Adrenal gland (tissue), 12 donors: ENCODE results near the gene FAM83B. TPM values are rescaled to one million over a fixed set of nuclear protein-coding genes. Genes with fewer than 3 reads are reported as not detected.

Experiments
- DNase-seq, 7 donors: peaks; one replicate each; pipeline ENCODE4 v3.0.0-alpha.2; 2019 to 2020
- H3K27ac ChIP-seq, 5 donors: fragments of 200-600 bp; sonication (generic) in 4 of 5; 1 replicate in 3 of 5; 2 replicates in 2 of 5; pipeline versions ENCODE4 v1.5.1 to v1.8.0; 2016 to 2020; ENCODE audit warnings: mild to moderate bottlenecking in 1 of 5
- H3K27me3 ChIP-seq: fragments of 200-600 bp; 2 replicates; pipeline ENCODE4 v1.8.0; 2021
- H3K36me3 ChIP-seq, 2 donors: fragments of 200-600 bp; replicated peaks in 1 of 2; 1 replicate in 1 of 2; 2 replicates in 1 of 2; pipeline versions ENCODE4 v1.5.1 to v1.8.0; 2018 to 2022
- H3K4me1 ChIP-seq, 2 donors: fragments of 200-600 bp; replicated peaks in 1 of 2; 1 replicate in 1 of 2; 2 replicates in 1 of 2; pipeline versions ENCODE4 v1.5.1 to v1.8.0; 2018 to 2021
- H3K4me3 ChIP-seq, 4 donors: fragments of 200-600 bp; sonication (generic) in 3 of 4; one replicate each; pipeline ENCODE4 v1.5.1; 2016 to 2018
- H3K9me3 ChIP-seq, 3 donors: fragments of 200-600 bp; sonication (generic) in 1 of 3; replicated peaks in 1 of 3; 1 replicate in 2 of 3; 2 replicates in 1 of 3; pipeline versions ENCODE4 v1.5.1 to v1.8.0; 2016 to 2021
- POLR2A ChIP-seq, 2 donors: fragments of 450-650 bp; IDR thresholded peaks; one replicate each; pipeline ENCODE4 v1.6.1; 2017; ENCODE audit warnings: antibody characterized with exemption in 2 of 2, mild to moderate bottlenecking in 2 of 2, moderate library complexity in 1 of 2
- WGBS, 4 donors: extraction: QIAGEN DNeasy Blood & Tissue Kit in 2 of 4; methylation state at CpG; one replicate each; pipeline versions ENCODE4 v1.1.5 to v1.1.7; 2013 to 2017; 5-methylcytosine and 5-hydroxymethylcytosine counted together
- intact Hi-C, 2 donors: fragments of 100-400 bp; cut with DNase I; formaldehyde crosslinking; loops; one replicate each; pipeline versions ENCODE4 v1.14.1 to v1.15.0; 2022 to 2023
- polyA plus RNA-seq, 3 donors: library from polyadenylated mRNA; stranded (reverse); fragments of 200-250 nt in 2 of 3; fragments of 350-450 nt in 1 of 3; fragmentation: Illumina TruSeq in 1 of 3; extraction: RNeasy Lipid Tissue Mini Kit (QIAGEN cat#74804) in 1 of 3; gene quantifications; one replicate each; pipeline ENCODE4 v1.2.3, GENCODE V29; 2013 to 2014
- total RNA-seq, 9 donors: library from RNA; depleted of rRNA in 4 of 9; stranded (reverse); fragments of >200 nt in 4 of 9; fragments of 120-200 nt in 1 of 9; fragmentation: NEBNext Ultra II Directional in 1 of 9; extraction: Animal tissue kit (Norgen Biotek cat#: 25700) in 1 of 9; gene quantifications; one replicate each; pipeline versions ENCODE4 v1.1.0 to v1.2.4, GENCODE V29; 2013 to 2023
- TF ChIP-seq, protein P1 (sequence below), 6 experiments: fragments of 450-650 bp in 4 of 6; fragments of 200-600 bp in 2 of 6; sonication (generic) in 1 of 6; IDR thresholded peaks; 1 replicate in 5 of 6; 2 replicates in 1 of 6; pipeline versions ENCODE4 v1.5.1 to v1.8.0; 2016 to 2021; ENCODE audit warnings: antibody characterized with exemption in 6 of 6, mild to moderate bottlenecking in 2 of 6, moderate library complexity in 1 of 6
- donor health status: healthy with polysubstance abuse.
- donor health status: Bipolar disorder and iron deficiency.
- donor health status: DM: yes; HTN: yes; CAD: no.
- donor health status: DM: no; HTN: no; CAD: no.
- donor health status: DM: no; HTN: no; CAD: no.
- donor health status: DM: yes; HTN: yes; CAD: no.

Gene FAM83B
- total and polyA plus RNA-seq, 12 donors = not detected

DNA sequence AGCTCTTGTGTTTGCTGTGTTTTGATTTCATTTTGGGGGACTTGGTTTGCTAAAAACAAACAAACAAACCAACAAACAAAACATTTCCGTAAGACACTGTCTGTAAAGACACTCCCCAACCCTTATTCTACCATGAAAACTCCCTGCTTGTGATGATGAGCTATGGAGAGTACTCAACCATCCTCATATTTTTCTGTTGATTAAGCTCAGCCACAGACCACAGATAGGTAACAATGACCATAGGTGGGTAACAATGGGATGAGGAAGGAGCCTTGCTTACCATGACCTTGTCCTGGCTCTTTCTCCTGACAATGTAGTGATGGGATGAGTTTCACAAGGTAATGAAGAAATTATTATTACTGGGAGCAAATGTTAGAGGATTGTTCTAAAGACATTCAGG, 11.4 kb upstream of the FAM83B start:
- Histone ChIP-seq H3K4me3 (no peak overlapping the region), H3K4me1 (no peaks in the 10 kb centered on the region), H3K36me3 (no peaks in the 10 kb centered on the region), H3K27me3 (no peaks in the 10 kb centered on the region), H3K27ac (no peak overlapping the region), H3K9me3 (no peaks in the 10 kb centered on the region)
- no peak for TF ChIP-seq POLR2A (IDR thresholded peaks at IDR 0.05)
- TF ChIP-seq, protein P1, sequence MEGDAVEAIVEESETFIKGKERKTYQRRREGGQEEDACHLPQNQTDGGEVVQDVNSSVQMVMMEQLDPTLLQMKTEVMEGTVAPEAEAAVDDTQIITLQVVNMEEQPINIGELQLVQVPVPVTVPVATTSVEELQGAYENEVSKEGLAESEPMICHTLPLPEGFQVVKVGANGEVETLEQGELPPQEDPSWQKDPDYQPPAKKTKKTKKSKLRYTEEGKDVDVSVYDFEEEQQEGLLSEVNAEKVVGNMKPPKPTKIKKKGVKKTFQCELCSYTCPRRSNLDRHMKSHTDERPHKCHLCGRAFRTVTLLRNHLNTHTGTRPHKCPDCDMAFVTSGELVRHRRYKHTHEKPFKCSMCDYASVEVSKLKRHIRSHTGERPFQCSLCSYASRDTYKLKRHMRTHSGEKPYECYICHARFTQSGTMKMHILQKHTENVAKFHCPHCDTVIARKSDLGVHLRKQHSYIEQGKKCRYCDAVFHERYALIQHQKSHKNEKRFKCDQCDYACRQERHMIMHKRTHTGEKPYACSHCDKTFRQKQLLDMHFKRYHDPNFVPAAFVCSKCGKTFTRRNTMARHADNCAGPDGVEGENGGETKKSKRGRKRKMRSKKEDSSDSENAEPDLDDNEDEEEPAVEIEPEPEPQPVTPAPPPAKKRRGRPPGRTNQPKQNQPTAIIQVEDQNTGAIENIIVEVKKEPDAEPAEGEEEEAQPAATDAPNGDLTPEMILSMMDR (IDR thresholded peaks at IDR 0.05) = no peak
- intact Hi-C loops = no loop called here
- no peak for DNase-seq
- WGBS, 4 donors = 61 to 81% (median 75%) methylated on average over 1 of the region's 1 CpG

DNA sequence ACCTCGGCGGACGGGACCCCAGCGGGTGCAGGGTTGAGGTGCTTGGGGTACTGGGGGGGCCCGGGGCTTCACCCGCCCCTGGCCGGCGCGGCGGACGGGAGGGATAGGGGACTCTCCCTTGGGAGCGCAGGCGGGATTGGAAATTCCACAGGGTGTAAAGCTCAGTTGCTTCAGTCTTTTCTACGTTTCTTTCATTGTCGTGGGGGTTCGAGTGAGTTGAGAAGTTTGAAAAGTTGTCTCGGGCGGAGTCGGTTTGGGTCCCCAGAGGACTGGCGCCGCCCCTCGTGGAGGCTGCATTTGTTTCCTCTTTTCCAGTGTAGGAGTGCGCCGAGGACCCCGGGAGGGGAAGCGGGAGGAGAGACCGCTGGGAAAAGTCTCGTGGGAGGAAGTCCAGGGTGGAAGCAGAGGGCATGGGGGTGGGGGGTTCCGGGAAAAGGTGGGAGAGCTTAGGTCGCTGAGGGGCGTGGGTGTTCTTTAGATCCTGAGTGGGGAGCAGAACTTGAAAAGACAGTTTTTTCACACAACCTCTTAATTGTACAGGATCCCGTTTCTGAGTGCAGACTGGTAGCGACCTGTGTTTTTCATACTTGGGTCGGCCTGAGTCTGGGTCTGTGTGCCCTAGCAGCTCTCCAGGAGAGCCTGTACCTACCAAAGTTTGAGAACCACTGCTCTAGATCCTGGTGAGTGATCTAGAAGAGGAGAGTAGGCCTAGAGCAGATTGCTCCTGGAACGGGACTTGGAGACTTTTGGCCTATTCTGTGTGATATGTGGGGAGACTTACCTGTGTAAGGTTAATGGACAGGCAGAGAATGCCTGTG, 495 bp downstream of the FAM83B start:
- DNase-seq = no peak
- 5 to 14% (median 6%) methylated on average over 23 to 35 of the region's 35 CpGs for WGBS, 4 donors
- Histone ChIP-seq H3K27me3 (peaks cover 12% of the 10 kb centered on the region), H3K36me3 (no peaks in the 10 kb centered on the region), H3K27ac (no peak overlapping the region), H3K9me3 (no peaks in the 10 kb centered on the region), H3K4me1 (no peaks in the 10 kb centered on the region), H3K4me3 (peak overlapping the region in 1 of 4 donors; percentile 22)
- intact Hi-C loops = no loop called here
- no peak for TF ChIP-seq POLR2A (IDR thresholded peaks at IDR 0.05)
- TF ChIP-seq, protein P1 (IDR thresholded peaks at IDR 0.05) = no peak

DNA sequence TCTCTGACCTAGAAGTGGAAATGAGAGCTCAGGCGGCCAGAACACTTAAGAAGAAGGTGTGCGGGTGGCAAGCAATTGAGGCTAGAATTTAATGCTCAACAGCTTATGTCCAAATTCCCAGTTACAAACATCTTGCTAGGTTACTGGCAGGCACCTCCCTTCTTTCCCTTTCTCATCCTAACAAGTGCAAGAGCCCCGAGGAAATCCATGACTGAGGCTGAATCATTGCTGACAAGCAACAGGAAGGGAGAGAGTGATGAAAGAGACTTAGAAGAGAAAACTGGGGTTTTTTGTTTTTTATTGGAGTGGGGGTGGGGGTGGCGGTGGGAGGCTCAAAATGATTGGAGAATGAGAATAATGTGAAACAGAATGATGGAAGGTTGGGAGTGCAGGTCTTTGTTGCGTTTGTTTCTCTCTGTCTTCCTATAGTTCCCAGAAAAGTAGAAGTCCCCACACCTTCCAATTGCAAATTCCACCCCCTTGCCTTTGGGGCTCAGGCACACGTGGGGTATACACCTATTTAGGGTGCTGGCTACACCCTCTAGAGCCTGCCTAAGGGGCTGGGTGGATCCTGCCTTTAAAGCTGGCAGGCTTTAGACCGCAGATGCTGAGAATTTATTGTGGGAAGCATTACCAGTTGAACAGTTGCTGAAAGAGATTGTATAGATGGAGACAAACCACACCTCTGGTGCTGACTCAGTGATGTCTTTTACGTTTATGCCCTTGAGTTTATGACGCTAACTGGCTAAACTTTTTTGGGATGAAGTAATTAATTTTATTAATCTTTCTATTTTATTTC, 1.4 kb downstream of the FAM83B start:
- H3K27ac ChIP-seq = no peak overlapping the region
- no peak overlapping the region for H3K4me3 ChIP-seq
- no peaks in the 10 kb centered on the region for H3K9me3 ChIP-seq
- peaks cover 12% of the 10 kb centered on the region for H3K27me3 ChIP-seq
- H3K36me3 ChIP-seq = no peaks in the 10 kb centered on the region
- no peaks in the 10 kb centered on the region for H3K4me1 ChIP-seq
- TF ChIP-seq, protein P1 (IDR thresholded peaks at IDR 0.05) = no peak
- TF ChIP-seq POLR2A (IDR thresholded peaks at IDR 0.05) = no peak
- WGBS, 4 donors = 57 to 69% (median 61%) methylated on average over 9 of the region's 9 CpGs
- intact Hi-C loops = no loop called here
- DNase-seq = no peak

DNA sequence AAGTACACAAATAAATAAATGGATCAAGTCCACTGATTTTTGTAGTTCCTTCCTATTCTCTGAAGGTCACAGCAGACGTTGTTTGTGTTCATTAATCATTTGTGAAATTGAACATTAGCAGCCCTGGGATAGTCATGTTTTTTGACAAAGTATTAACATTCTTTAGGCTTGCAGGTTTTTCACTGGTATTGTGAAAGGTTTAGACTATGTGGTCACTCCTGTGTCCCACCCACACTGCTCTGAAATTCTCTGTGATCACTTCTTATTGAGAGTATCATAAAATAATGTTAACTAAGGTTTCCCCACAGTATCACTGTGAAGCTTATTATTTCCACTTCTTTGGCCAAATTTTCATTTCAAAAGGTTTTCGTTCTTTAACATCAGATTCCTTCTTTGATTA, 3.5 kb downstream of the FAM83B start:
- Histone ChIP-seq H3K4me1 (no peaks in the 10 kb centered on the region), H3K9me3 (no peaks in the 10 kb centered on the region), H3K27ac (no peak overlapping the region), H3K27me3 (peaks cover 12% of the 10 kb centered on the region), H3K36me3 (no peaks in the 10 kb centered on the region), H3K4me3 (no peak overlapping the region)
- no peak for TF ChIP-seq POLR2A (IDR thresholded peaks at IDR 0.05)
- TF ChIP-seq, protein P1 (IDR thresholded peaks at IDR 0.05) = no peak
- DNase-seq = no peak
- intact Hi-C loops = no loop called here
- 39 to 56% (median 51%) methylated on average over 2 of the region's 2 CpGs for WGBS, 4 donors
